Heart left ventricle (tissue), 16 donors: ENCODE results near the gene FAM221B. TPM values are rescaled to one million over a fixed set of nuclear protein-coding genes. Genes with fewer than 3 reads are reported as not detected.

ENCODE experiments used
- ATAC-seq, 4 donors: fragments of 200-7000 bp; cut with Tn5 transposase; one replicate each; pipeline ENCODE4 v1.9.1; 2020 to 2022; ENCODE audit warnings: moderate library complexity in 4 of 4, mild to moderate bottlenecking in 3 of 4, moderate number of reproducible peaks in 1 of 4
- DNase-seq, 5 donors: peaks; one replicate each; pipeline ENCODE4 v3.0.0-alpha.2; 2020
- H3K27ac ChIP-seq, 12 donors: fragments of 200-600 bp; sonication (generic) in 4 of 12; one replicate each; pipeline versions ENCODE4 v1.5.0 to v1.8.0; 2016 to 2022; ENCODE audit warnings: mild to moderate bottlenecking in 2 of 12
- H3K27me3 ChIP-seq, 9 donors: fragments of 200-600 bp; sonication (generic) in 2 of 9; one replicate each; pipeline versions ENCODE4 v1.5.1 to v1.8.0; 2016 to 2022; ENCODE audit warnings: mild to moderate bottlenecking in 3 of 9
- H3K36me3 ChIP-seq, 9 donors: fragments of 200-600 bp; sonication (generic) in 2 of 9; one replicate each; pipeline versions ENCODE4 v1.5.0 to v1.8.0; 2018 to 2022; ENCODE audit warnings: mild to moderate bottlenecking in 2 of 9
- H3K4me1 ChIP-seq, 12 donors: fragments of 200-600 bp; sonication (generic) in 4 of 12; one replicate each; pipeline versions ENCODE4 v1.5.0 to v1.8.0; 2016 to 2022; ENCODE audit warnings: mild to moderate bottlenecking in 3 of 12
- H3K4me3 ChIP-seq, 12 donors: fragments of 200-600 bp; sonication (generic) in 4 of 12; one replicate each; pipeline versions ENCODE4 v1.5.0 to v1.8.0; 2017 to 2022; ENCODE audit warnings: mild to moderate bottlenecking in 9 of 12, moderate library complexity in 4 of 12
- H3K9me3 ChIP-seq, 12 donors: fragments of 200-600 bp; sonication (generic) in 4 of 12; one replicate each; pipeline versions ENCODE4 v1.5.0 to v1.8.0; 2016 to 2022; ENCODE audit warnings: mild to moderate bottlenecking in 1 of 12
- POLR2A ChIP-seq, 2 donors: fragments of 450-650 bp; IDR thresholded peaks; one replicate each; pipeline ENCODE4 v1.6.1; 2017; ENCODE audit warnings: antibody characterized with exemption in 2 of 2, mild to moderate bottlenecking in 2 of 2, moderate library complexity in 2 of 2
- WGBS, 4 donors: extraction: QIAGEN DNeasy Blood & Tissue Kit in 2 of 4; methylation state at CpG; one replicate each; pipeline versions ENCODE4 v1.1.5 to v1.1.7; 2013 to 2018; 5-methylcytosine and 5-hydroxymethylcytosine counted together
- intact Hi-C, 10 donors: fragments of 100-400 bp; cut with DNase I; formaldehyde crosslinking; loops; one replicate each; pipeline versions ENCODE4 v1.11.1 to v1.14.2; 2022
- long read RNA-seq, 3 donors: library from polyadenylated mRNA; unstranded; transcript quantifications; one replicate each; pipeline ENCODE4 v2.0.0, GENCODE V29; 2020 to 2021
- polyA plus RNA-seq, 2 donors: library from polyadenylated mRNA; stranded (reverse); fragments of 200-250 nt; gene quantifications; one replicate each; pipeline ENCODE4 v1.2.3, GENCODE V29; 2013
- total RNA-seq, 9 donors: library from RNA; depleted of rRNA in 2 of 9; stranded (reverse); fragments of >200 nt in 2 of 9; fragmentation: NEBNext Ultra II Directional in 3 of 9; extraction: Animal tissue kit (Norgen Biotek cat#: 25700) in 3 of 9; gene quantifications; one replicate each; pipeline versions ENCODE4 v1.1.0 to v1.2.4, GENCODE V29; 2016 to 2023
- TF ChIP-seq, protein P1 (sequence below), 12 donors: fragments of 200-600 bp; sonication (generic) in 4 of 12; IDR thresholded peaks; one replicate each; pipeline versions ENCODE4 v1.5.0 to v1.8.0; 2018 to 2022; ENCODE audit warnings: antibody characterized with exemption in 12 of 12, mild to moderate bottlenecking in 5 of 12
- donor health status: ischemic (EF 13 %, LVEDD 7.1; RV severe dilation, severe dysfunction).
- donor health status: healthy with polysubstance abuse.
- donor health status: DM: no; HTN: yes; CAD: no.
- donor health status: DM: no; HTN: no; CAD: no.
- donor health status: ischemic (EF 25% LVEDD 6.9; RV normal size, moderate dysfunction).
- donor health status: ischemic (EF 25% LVEDD 5.7; RV mildly dilated, moderate dysfunction).
- donor health status: healthy.
- donor health status: DM: yes; HTN: yes; CAD: no.
- donor health status: ischemic (EF 35%, LVEDD 5.7; RV mildly dilated, moderate dysfunction).
- donor health status: nonischemic (EF 11% LVEDD 7.7; RV severe dilation, severe dysfunction).
- donor health status: DM: yes; HTN: yes; CAD: no.
- donor health status: PGD.
- donor health status: ischemic (EF 29% LVEDD 5.4; RV normal size, mild dysfunction).
- donor health status: nonischemic (EF 23%, LVEDD 6.1; RV moderate dilation, normal function).

FAM221B gene, protein sequence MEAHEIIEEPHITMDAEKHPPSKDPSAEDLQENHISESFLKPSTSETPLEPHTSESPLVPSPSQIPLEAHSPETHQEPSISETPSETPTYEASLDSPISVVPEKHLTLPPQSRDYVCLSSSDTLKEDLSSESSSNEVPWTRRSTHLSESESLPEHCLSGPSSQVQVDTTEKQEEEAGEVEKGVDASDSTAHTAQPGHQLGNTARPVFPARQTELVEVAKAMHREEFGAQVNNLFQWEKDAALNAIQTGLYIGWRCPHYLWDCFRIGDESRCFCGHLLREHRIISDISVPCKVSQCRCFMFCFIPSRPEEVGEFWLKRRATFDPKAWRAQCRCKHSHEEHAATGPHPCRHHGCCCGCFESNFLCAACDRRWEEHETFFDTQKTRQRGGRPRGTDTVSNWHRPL
- not detected for total RNA-seq
- polyA plus RNA-seq, result not detected
- long read RNA-seq, donor 1, result 0 reads
- long read RNA-seq, donor 2, result 0 reads
- long read RNA-seq, donor 3, result 0 reads

DNA sequence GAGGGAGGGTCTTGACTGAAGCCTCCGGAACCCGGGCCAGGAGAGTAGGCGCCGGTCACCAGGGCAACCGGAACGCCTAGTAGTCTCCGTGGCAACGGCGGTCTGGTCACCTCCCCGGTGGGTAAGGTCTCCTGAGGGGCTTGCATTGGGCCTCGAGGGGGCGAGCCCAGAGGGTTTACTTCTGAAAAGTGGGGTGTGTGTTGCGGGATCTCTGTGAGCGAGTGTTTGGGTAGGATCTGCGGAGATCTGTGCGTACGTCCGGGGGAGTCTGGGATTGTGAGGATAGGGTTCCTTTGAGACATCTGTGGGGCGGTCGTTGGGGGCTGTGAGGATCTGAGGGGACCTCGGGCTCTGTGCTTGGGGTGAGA is at the start of gene FAM221B:
Gene FAM221B, minus strand, starts transcription at position 17 of the 368 bp plus-strand sequence. CDS start 2,571 bp downstream, outside the sequence.
- Histone ChIP-seq H3K36me3 (no peaks in the 10 kb centered on the region), H3K27me3 (no peaks in the 10 kb centered on the region), H3K27ac (peak within 1 kb of the TSS; percentile 85 to 99 (median 94)), H3K9me3 (no peaks in the 10 kb centered on the region), H3K4me1 (peaks cover 3 to 50% (median 35%) of the 10 kb centered on the region in 12 donors), H3K4me3 (peak within 1 kb of the TSS; percentile 65 to 97 (median 78))
- ATAC-seq (peak in 2 of 4 donors; percentile 2 to 3), DNase-seq (peak in 3 of 5 donors; percentile 40 to 66 (median 41))
- intact Hi-C loops, result loop anchor here in 7 of 10 donors (5.0 to 10.0 kb wide), 6 partner anchors 36 to 174 kb away; partner anchors contain the start of genes CCDC107 (in 2 of the 7), RMRP (in 2 of the 7), NPR2 (in 1 of the 7) and SIT1 (in 1 of the 7)
- TF ChIP-seq POLR2A (IDR thresholded peaks at IDR 0.05), result no peak
- TF ChIP-seq, protein P1, sequence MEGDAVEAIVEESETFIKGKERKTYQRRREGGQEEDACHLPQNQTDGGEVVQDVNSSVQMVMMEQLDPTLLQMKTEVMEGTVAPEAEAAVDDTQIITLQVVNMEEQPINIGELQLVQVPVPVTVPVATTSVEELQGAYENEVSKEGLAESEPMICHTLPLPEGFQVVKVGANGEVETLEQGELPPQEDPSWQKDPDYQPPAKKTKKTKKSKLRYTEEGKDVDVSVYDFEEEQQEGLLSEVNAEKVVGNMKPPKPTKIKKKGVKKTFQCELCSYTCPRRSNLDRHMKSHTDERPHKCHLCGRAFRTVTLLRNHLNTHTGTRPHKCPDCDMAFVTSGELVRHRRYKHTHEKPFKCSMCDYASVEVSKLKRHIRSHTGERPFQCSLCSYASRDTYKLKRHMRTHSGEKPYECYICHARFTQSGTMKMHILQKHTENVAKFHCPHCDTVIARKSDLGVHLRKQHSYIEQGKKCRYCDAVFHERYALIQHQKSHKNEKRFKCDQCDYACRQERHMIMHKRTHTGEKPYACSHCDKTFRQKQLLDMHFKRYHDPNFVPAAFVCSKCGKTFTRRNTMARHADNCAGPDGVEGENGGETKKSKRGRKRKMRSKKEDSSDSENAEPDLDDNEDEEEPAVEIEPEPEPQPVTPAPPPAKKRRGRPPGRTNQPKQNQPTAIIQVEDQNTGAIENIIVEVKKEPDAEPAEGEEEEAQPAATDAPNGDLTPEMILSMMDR (IDR thresholded peaks at IDR 0.05), result no peak
- 0 to 2% (median 1%) methylated on average over 6 to 21 of the region's 21 CpGs for WGBS, 4 donors

DNA sequence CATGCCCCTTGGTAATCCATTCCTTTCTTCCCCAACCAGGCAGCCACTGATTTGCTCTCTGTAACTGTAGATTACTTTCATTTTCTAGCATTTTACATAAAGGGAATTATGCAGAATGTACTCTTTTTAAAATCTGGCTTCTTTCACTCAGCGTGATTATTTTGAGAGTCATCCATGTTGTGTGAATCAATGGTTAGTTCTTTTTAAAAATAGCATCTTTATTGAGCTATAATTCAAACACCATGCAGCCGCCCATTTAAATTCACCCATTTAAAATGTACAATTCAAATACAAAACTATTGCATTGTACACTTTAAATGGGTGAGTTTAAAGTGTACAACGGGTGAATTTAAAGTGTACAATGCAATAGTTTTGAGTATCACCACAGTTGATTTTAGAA is 44.0 kb upstream of the FAM221B start:
- intact Hi-C loops, result loop anchor here in 1 of 10 donors (5.0 kb wide), 1 partner anchor 35 kb away; no protein-coding TSS in a partner anchor
- Histone ChIP-seq H3K4me3 (no peak overlapping the region), H3K27ac (no peak overlapping the region), H3K27me3 (peaks cover 0 to 6% (median 0%) of the 10 kb centered on the region in 9 donors), H3K4me1 (no peaks in the 10 kb centered on the region), H3K36me3 (no peaks in the 10 kb centered on the region), H3K9me3 (peaks cover 0 to 16% (median 4%) of the 10 kb centered on the region in 12 donors)
- DNase-seq, result no peak
- TF ChIP-seq, protein P1 (IDR thresholded peaks at IDR 0.05), result no peak
- TF ChIP-seq POLR2A (IDR thresholded peaks at IDR 0.05), result no peak
- ATAC-seq, result no peak
- WGBS, 4 donors, result 68 to 83% (median 75%) methylated on average over 3 of the region's 3 CpGs

DNA sequence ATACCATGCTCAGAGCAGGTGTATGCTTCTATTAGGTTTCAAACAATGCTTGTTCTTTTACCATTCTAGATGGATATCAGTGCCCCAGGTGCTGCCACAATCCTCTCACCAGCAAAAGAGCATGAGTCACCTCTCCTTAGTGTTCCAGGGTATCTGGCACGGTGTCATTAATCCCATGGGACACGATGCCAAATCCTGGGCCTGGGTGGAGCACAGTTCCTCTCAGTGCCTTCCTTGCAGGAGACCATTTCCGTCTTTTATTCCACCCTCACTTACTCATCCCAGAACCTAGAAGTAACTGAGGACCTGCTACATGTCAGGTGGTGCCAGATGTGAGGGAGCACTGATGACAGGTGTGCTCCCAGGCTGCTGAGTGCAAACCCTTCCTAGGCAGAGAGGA is 43.0 kb upstream of the FAM221B start:
- H3K36me3 ChIP-seq, result no peaks in the 10 kb centered on the region

GRCh38 chr9:35870351-35870923 is 41.9 kb upstream of the FAM221B start, which contains the start of gene OR13J1:
Gene OR13J1 (minus strand): TSS chr9:35870401. CDS start chr9:35870401, 0 bp downstream.
- Histone ChIP-seq H3K36me3 (no peaks in the 10 kb centered on the region), H3K4me1 (no peaks in the 10 kb centered on the region), H3K27me3 (peaks cover 0 to 5% (median 0%) of the 10 kb centered on the region in 9 donors), H3K4me3 (no peak within 1 kb of the TSS), H3K9me3 (peaks cover 0 to under 1% (median 0%) of the 10 kb centered on the region in 12 donors), H3K27ac (no peak within 1 kb of the TSS)
- WGBS, 4 donors, result 85 to 91% (median 90%) methylated on average over 8 of the region's 8 CpGs
- TF ChIP-seq POLR2A (IDR thresholded peaks at IDR 0.05), result no peak
- TF ChIP-seq, protein P1 (IDR thresholded peaks at IDR 0.05), result no peak
- no peak for DNase-seq
- intact Hi-C loops, result loop anchor here in 1 of 10 donors (5.0 kb wide), 1 partner anchor 33 kb away; no protein-coding TSS in a partner anchor
- no peak for ATAC-seq

More for the DNA sequence above, 43.0 kb upstream of the FAM221B start:
- H3K4me1 ChIP-seq, result no peaks in the 10 kb centered on the region
- H3K9me3 ChIP-seq, result peaks cover 0 to 7% (median 0%) of the 10 kb centered on the region in 12 donors
- no peak for TF ChIP-seq POLR2A (IDR thresholded peaks at IDR 0.05)
- H3K27ac ChIP-seq, result no peak overlapping the region
- H3K4me3 ChIP-seq, result no peak overlapping the region
- WGBS, 4 donors, result 55 to 64% (median 57%) methylated on average over 3 of the region's 3 CpGs
- peak in 2 of 4 donors; percentile 27 to 47 for ATAC-seq
- peaks cover 0 to 6% (median 0%) of the 10 kb centered on the region in 9 donors for H3K27me3 ChIP-seq
- intact Hi-C loops, result loop anchor here in 1 of 10 donors (5.0 kb wide), 1 partner anchor 34 kb away; no protein-coding TSS in a partner anchor
- no peak for DNase-seq
